Measurements from ENCODE around the gene PHLDA2.

PHLDA2 gene

GRCh38 chr11:2929950-2930703, 907 bp upstream of the PHLDA2 start:
- DNase-seq (ENCODE audit: low read depth) = no peak

DNA sequence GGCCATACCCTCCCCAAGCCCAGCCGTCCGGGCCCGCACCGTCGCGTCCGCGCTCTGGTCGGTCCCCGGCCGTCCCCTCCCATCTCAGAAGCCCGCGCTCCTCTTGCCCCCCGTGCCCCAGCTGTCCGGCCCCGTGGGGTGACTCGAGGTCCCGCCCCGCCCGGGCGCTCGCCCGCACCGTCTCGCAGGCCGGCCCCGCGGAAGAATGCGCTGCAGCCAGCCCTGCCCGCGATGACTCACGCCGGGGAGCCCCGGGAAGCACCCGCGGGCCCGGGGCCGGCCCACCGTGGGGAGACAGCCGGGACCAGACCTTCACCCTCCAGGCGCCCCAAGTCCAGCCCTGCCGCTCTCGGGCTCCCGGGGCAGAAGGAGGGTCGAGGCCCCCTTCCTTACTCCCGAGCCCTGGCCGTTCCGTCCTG, 320 bp upstream of the PHLDA2 start:
- no peak for DNase-seq (ENCODE audit: low read depth)

- no peak for DNase-seq (ENCODE audit: low read depth)
These were observed 1.2 kb downstream of the PHLDA2 start for GRCh38 chr11:2927851-2928604.

DNA sequence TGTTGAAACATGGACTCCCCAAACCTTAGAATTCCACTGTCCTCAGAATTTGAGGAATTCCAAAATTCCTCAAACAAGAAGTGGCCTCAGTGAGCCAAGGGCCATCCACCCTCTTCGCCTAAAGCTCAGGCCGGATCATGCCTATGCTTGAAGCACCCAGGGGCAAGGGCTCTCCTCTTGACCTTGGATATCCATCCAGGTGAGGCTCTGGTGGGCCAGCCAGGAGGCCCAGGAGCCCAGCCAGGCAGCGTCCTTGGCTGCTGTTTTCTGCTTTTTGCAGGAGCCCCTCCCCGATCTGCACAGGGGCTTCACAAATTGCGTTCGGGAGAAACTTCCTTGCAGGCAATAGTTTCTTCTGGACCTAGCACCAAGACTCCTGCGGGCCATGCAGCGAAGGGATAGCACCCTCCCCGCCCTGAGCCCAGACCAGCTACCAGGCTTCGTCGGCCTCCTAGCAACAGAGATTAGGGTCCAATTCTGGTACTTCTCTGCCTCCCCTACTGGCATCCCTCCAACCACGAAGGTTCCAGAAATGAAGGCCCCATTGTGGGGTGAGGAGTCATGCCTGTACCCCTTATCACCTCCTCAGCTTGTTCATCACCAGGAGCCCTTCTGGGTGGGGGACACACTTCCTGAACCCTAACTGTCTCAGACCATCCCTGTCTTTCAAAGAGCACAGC, 2.0 kb downstream of the PHLDA2 start:
- DNase-seq (ENCODE audit: low read depth) = no peak

GRCh38 chr11:2926611-2927051, 2.6 kb downstream of the PHLDA2 start:
- DNase-seq (ENCODE audit: low read depth) = no peak

DNA sequence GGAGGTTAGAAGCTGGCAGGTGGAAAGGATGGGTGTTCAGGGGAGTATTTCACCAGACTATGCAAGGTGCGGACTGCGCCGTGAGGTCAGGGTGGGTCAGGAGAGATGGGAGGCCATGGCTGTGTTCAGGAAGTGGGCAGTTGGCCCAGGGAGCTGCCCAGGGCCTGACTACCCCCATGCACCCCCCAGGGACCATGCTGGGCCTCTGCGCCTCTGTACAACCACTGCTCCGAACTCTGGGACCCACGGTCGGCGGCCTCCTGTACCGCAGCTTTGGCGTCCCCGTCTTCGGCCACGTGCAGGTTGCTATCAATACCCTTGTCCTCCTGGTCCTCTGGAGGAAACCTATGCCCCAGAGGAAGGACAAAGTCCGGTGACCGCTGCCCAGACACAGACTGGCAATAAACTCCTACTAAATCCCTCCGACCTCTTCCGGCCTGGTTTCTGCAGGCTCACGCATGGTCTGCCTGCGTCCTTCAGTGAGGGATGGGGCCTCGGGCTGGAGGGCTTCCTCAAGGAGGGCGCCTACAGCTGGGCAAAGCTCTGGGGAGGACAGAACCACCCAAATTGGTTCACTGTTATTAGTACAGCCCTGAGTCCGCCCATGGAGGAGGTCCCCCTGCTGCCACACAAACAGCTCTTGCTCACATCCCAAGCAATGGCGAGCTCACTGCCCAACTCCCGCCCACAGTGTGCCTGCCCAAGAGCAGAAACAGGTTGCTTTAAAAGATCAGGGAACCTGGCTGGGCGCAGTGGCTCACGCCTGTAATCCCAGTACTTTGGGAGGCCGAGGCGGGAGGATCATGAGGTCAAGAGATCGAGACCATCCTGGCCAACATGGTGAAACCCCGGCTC, 4.2 kb downstream of the PHLDA2 start:
- no peak for DNase-seq (ENCODE audit: low read depth)

- no peak for DNase-seq (ENCODE audit: low read depth)
These were observed 4.8 kb downstream of the PHLDA2 start for GRCh38 chr11:2924381-2924780.

DNA sequence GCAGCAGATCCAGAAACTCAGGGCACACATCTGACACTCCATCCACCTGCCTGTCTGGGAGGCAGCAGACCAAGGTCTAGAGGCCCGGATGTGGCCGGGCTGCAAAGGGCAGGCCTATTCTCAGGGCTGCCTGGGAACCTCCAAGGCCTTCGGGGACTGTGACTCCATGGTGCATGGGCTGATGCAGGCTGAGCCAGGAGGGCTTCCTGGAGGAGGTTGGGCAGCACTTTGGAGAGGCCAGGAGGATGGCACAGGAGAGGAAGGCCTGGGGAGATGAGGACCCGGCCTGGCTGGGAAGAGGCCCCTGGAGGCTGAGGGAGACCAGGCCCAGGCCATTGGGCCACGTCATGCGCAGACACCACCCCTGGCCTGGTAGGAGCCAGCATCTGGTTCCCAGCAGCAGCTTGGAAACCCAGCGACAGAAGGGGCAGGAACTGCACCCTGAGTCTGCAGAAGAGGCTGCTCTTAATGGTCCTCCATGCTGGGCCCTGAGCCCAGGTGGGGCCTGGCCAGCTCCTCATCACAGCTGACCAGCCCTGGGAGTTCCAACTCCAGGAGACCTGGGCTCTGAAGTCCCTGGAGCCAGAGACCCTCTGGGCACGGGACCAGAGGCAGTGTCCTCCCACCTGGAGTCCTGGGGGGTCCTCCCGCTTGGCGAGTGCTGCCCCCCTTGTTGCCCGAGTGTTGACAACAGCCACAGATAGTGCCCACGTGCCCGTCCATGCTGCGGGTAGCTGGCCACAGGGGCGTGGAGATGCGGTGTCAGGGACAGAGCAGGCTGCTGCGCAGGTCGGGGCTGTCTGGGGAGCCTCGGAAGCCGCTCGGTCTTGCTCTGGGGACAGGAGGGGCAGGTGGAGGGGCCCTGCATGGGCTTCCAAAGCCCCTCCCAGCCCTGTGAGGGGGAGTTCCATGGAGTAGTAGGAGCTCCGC, 5.5 kb downstream of the PHLDA2 start:
- DNase-seq (ENCODE audit: low read depth) = no peak

DNA sequence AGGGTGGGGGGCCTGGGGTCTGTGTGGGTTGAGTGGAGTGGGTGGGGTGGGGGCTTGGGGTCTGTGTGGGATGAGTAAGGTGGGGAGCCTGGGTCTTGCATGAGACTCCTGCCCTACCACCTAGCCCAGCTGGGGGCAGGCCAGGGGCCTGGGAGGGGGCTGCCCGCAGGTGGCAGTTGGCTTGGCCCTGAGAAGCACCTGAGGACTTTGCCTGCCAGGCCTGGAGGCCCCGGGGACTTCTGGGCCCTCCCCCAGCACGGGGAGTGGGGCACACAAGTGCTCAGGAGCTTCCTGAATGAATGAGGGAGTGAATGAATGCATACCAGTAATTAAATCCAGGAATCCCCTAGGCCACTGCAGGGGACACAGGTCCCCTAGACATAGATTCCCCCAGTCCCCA, 6.6 kb downstream of the PHLDA2 start:
- DNase-seq (ENCODE audit: low read depth) = no peak

DNA sequence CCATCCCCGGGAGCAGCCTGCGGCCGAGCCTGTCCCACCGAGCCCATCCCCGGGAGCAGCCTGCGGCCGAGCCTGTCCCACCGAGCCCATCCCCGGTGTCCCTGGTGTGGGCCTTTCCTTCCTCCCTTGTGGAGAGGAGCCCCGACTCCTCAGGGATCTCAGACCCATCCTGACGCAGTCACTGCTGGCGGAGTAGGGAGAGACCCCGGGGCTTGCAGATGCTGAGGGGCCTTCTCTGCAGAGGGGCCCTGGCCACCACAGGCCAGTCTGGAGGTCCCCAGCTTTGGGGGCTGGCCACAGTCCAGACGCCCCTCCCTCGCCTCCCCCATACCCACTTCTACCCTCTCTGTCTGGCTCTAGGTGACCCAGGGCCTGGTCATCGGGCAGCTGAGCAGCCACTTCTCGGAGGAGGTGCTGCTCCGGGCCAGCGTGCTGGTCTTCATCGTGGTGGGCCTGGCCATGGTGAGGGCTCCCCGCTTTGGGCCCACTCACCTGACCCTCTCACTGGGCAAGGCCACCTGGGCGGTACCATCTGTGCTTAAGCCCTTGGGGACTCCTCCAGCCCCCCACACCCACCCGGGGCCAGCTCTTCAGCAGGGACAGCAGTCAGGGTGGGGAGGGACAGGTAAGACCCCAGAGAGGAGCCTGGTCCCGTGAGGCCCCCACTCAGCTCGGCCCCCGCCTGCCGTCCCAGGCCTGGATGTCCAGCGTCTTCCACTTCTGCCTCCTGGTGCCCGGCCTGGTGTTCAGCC, 7.3 kb downstream of the PHLDA2 start:
- DNase-seq (ENCODE audit: low read depth) = no peak

- DNase-seq (ENCODE audit: low read depth) = no peak
These were observed 8.0 kb downstream of the PHLDA2 start for GRCh38 chr11:2921261-2921660.

DNA sequence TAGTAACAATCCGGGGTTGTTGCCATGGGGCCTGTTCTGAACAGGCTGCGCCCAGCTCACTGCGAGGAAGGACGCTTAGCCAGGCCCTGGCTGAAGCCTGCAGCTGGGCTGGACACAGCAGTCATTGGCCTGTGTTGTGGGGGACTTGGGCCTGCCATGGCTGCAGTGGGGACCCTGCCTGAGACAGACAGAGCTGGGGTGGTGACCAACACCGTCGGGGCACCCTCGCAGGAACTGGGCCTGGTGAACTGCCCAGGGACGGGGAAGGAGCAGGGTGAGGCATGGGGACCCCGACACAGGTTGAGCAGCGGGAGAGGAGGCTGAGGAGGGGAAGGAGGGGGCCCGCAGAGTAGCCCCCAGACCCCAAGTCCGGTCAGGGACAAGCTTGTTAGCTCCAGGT, 8.9 kb downstream of the PHLDA2 start:
- no peak for DNase-seq (ENCODE audit: low read depth)

GRCh38 chr11:2919837-2920236, 9.4 kb downstream of the PHLDA2 start:
- DNase-seq (ENCODE audit: low read depth) = no peak

DNA sequence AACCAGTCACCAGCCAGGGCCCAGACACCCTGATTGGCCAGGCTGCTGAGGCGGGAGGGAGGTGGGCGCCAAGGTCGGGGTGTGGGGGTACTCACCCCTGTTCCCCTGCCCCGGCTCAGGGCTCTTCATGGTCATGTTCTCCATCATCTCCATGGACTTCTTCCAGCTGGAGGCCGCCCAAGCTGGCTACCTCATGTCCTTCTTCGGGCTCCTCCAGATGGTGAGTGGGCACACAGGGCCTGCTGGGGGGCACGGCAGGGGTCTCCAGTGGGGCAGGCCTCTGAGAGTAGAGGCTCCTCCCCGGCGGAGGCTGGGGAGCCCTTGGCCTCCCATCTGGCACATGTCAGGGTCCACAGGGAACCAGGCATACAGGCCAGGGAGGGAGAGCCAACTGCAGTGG, 10.0 kb downstream of the PHLDA2 start:
- DNase-seq (ENCODE audit: low read depth) = no peak

DNA sequence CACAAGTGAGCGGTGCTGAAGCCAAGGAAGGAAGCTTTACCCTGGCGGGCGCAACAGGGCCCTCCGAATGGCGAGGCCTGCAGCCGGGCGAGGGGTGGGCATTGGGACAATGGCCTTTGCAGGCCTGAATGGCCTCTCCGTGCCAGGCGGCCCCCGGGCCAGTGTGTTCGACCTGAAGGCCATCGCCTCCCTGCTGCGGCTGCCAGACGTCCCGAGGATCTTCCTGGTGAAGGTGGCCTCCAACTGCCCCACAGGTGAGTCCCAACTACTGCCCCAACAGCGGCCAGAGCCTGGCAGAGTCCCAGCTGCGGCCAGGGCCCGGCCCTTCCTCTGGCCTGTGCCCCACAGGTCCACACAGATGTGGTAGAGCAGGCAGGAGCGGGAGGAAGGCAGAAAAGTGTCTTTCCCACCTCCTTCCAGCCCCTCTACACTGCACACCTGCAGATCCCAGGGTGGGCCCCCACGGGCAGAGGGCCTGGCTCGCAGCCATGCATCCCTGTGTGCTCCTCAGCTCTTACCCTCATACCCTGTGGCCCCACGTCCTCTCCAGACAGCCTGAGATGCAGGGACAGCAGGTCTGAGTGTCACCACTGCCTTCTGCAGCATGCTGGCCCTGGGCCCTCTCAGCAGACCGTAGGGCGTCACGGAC, 11.3 kb downstream of the PHLDA2 start:
- DNase-seq (ENCODE audit: low read depth) = no peak

- DNase-seq (ENCODE audit: low read depth) = no peak
These were observed 12.2 kb downstream of the PHLDA2 start for GRCh38 chr11:2916892-2917645.

- no peak for DNase-seq (ENCODE audit: low read depth)
These were observed 12.9 kb downstream of the PHLDA2 start for GRCh38 chr11:2916114-2916891.

DNA sequence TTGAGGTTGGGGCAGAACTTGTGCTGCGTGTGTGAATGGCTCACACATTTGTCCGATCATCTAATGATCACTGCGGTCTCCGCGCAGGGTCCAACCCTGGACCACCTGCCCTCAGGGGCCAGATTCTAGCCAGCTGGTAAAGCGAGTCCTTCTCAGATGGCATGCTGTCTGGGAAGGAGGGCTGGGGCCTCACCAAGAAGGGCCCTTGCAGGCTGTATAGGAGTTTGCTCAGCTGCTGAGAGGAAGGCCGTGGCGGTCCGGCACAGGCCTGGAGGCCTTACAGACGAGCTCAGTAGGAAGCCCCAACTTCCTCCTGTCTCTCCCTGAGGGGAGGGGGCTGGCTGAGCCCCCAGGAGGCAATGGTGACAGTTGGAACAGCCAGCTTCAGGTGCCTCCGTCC, 13.7 kb downstream of the PHLDA2 start:
- no peak for DNase-seq (ENCODE audit: low read depth)
